HEK293 (cell line): ENCODE results near the gene SRSF12.

Experiments
- CTCF ChIA-PET: fragments of 350-600 bp; formaldehyde crosslinking; extraction: SDS; loops from one replicate; lab custom pipeline; 2021; ENCODE audit warnings: antibody characterized with exemption; lab: Yijun Ruan, JAX
- POLR2A ChIA-PET: fragments of 300-600 bp; formaldehyde crosslinking; extraction: SDS; loops from one replicate; lab custom pipeline; 2020; ENCODE audit warnings: antibody characterized with exemption, inconsistent platforms; lab: Yijun Ruan, JAX
- H3K27ac ChIP-seq: fragments of 200-500 bp; sonication (Bioruptor generic); 2 replicates; pipeline ENCODE4 v1.5.1; 2014; ENCODE audit warnings: low read depth, low read length, control low read depth, inconsistent platforms; ENCODE audit errors: extremely low read depth
- H3K36me3 ChIP-seq, 2 experiments: fragments of 200-500 bp in 1 of 2; sonication (Bioruptor generic) in 1 of 2; 1 replicate in 1 of 2; 2 replicates in 1 of 2; pipeline ENCODE4 v1.5.1; 2014 to 2017; ENCODE audit warnings: inconsistent platforms in 2 of 2, low read length in 2 of 2; ENCODE audit not compliant: control insufficient read depth in 2 of 2, insufficient read depth in 1 of 2
- H3K4me1 ChIP-seq: fragments of 200-500 bp; sonication (Bioruptor generic); 2 replicates; pipeline ENCODE4 v1.5.1; 2014; ENCODE audit warnings: mild to moderate bottlenecking, low read length, inconsistent platforms; ENCODE audit not compliant: control insufficient read depth, insufficient read depth
- H3K4me3 ChIP-seq: 2 replicates; pipeline ENCODE4 v1.5.1; 2011; ENCODE audit warnings: low read depth, mild to moderate bottlenecking, control low read depth, low read length, moderate library complexity
- H3K9me3 ChIP-seq: fragments of 200-500 bp; sonication (Bioruptor generic); 2 replicates; pipeline ENCODE4 v1.5.1; 2014; ENCODE audit warnings: low read depth, low read length, inconsistent platforms; ENCODE audit not compliant: control insufficient read depth, insufficient read depth
- CTCF ChIP-seq: fragments of 450-650 bp; formaldehyde crosslinking; IDR thresholded peaks from 2 replicates; pipeline ENCODE4 v1.5.1; 2016; ENCODE audit warnings: missing biosample characterization, missing genetic modification characterization
- EGR2 ChIP-seq: fragments of 450-650 bp; formaldehyde crosslinking; IDR thresholded peaks from 2 replicates; pipeline ENCODE4 v1.5.1; 2016; ENCODE audit warnings: low read depth, missing biosample characterization, missing genetic modification characterization
- GLI4 ChIP-seq: fragments of 450-650 bp; formaldehyde crosslinking; IDR thresholded peaks from 2 replicates; pipeline ENCODE4 v1.5.1; 2016; ENCODE audit warnings: missing biosample characterization, missing genetic modification characterization
- KLF10 ChIP-seq: fragments of 450-650 bp; IDR thresholded peaks from 2 replicates; pipeline ENCODE4 v1.5.1; 2018; ENCODE audit warnings: missing biosample characterization, mild to moderate bottlenecking, missing genetic modification characterization
- PRDM2 ChIP-seq: fragments of 450-650 bp; formaldehyde crosslinking; IDR thresholded peaks from 2 replicates; pipeline ENCODE4 v1.5.1; 2016; ENCODE audit warnings: missing biosample characterization, missing genetic modification characterization, borderline replicate concordance
- SP3 ChIP-seq: fragments of 450-650 bp; formaldehyde crosslinking; IDR thresholded peaks from 2 replicates; pipeline ENCODE4 v1.5.1; 2016; ENCODE audit warnings: missing biosample characterization, missing genetic modification characterization
- ZNF157 ChIP-seq: fragments of 450-650 bp; formaldehyde crosslinking; IDR thresholded peaks from 2 replicates; pipeline ENCODE4 v1.5.1; 2016; ENCODE audit warnings: missing biosample characterization, missing genetic modification characterization
- ZNF394 ChIP-seq: fragments of 450-650 bp; formaldehyde crosslinking; IDR thresholded peaks from 2 replicates; pipeline ENCODE4 v1.5.1; 2016; ENCODE audit warnings: missing biosample characterization, missing genetic modification characterization, mild to moderate bottlenecking, moderate library complexity, borderline replicate concordance
- ZNF585B ChIP-seq: fragments of 450-650 bp; formaldehyde crosslinking; IDR thresholded peaks from 2 replicates; pipeline ENCODE4 v1.5.1; 2016; ENCODE audit warnings: missing biosample characterization, missing genetic modification characterization
- ZNF596 ChIP-seq: fragments of 450-650 bp; IDR thresholded peaks from 2 replicates; pipeline ENCODE4 v1.5.0; 2018; ENCODE audit warnings: missing biosample characterization, mild to moderate bottlenecking, missing genetic modification characterization, moderate library complexity
- ZNF600 ChIP-seq: fragments of 450-650 bp; formaldehyde crosslinking; IDR thresholded peaks from 2 replicates; pipeline ENCODE4 v1.5.1; 2016; ENCODE audit warnings: missing biosample characterization, missing genetic modification characterization
- ZNF639 ChIP-seq: fragments of 450-650 bp; formaldehyde crosslinking; IDR thresholded peaks from 2 replicates; pipeline ENCODE4 v1.5.1; 2016; ENCODE audit warnings: missing biosample characterization, missing genetic modification characterization
- ZNF660 ChIP-seq: fragments of 450-650 bp; IDR thresholded peaks from 2 replicates; pipeline ENCODE4 v1.5.1; 2018; ENCODE audit warnings: missing biosample characterization, mild to moderate bottlenecking, missing genetic modification characterization
- ZNF664 ChIP-seq: fragments of 450-650 bp; formaldehyde crosslinking; IDR thresholded peaks from 2 replicates; pipeline ENCODE4 v1.5.1; 2016; ENCODE audit warnings: missing biosample characterization, missing genetic modification characterization
- TF ChIP-seq, protein P1 (sequence below): fragments of 450-650 bp; formaldehyde crosslinking; IDR thresholded peaks from 2 replicates; pipeline ENCODE4 v1.5.1; 2016; ENCODE audit warnings: missing biosample characterization, missing genetic modification characterization
- TF ChIP-seq, protein P2 (sequence below): fragments of 450-650 bp; formaldehyde crosslinking; IDR thresholded peaks from 2 replicates; pipeline ENCODE4 v1.5.1; 2016; ENCODE audit warnings: missing biosample characterization, missing genetic modification characterization

SRSF12 gene

DNA sequence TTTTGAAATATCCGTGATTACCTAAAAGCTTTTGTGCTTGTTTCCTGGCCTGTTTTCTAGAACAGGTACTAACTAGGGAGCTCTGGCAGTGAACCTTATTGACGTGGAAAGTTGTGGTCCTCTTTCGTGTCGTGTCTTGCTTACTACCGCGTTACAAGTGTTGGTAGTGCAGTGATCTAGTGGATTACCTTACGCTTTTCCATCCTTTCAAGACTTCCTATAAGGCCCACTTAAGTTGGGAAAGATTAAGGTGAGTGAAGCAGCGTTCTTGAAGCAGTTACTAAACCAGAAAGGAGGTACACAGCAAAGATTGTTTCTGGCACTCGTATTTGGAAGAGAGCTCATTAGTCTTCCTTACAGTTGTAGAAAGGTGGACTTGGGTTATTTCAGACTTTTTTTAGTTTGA lies 35.4 kb downstream of the SRSF12 start:
- CTCF ChIA-PET = interaction anchor here (0.9 to 3.2 kb wide), 2 partner anchors 99 to 528 kb away, joined by 3 to 19 read pairs; no protein-coding TSS in a partner anchor
- Histone ChIP-seq H3K36me3 (peaks cover 28 to 40% of the 10 kb centered on the region in 2 experiments), H3K4me1 (peaks cover 9% of the 10 kb centered on the region; the same call in 1 of the 2 replicates)
- TF ChIP-seq ZNF394 (tag by site-specific recombination) (peak; percentile 32; the same call in 1 of the 2 replicates), ZNF600 (no peak), ZNF596 (no peak), ZNF664 (tag by site-specific recombination) (0 out of 2 replicates have a peak, but pooled peaks have one; percentile 5)
- TF ChIP-seq, all 188 proteins: peak for 2
- H3K9me3 ChIP-seq = no peaks in the 10 kb centered on the region
- POLR2A ChIA-PET = interaction anchor here (0.6 to 10.4 kb wide), 5 partner anchors 30 to 270 kb away, joined by 3 to 84 read pairs (median 6); partner anchors contain the start of genes SRSF12 and UBE2J1
- peak overlapping the region; percentile 99 for H3K4me3 ChIP-seq
- H3K27ac ChIP-seq = peak overlapping the region; percentile 96

DNA sequence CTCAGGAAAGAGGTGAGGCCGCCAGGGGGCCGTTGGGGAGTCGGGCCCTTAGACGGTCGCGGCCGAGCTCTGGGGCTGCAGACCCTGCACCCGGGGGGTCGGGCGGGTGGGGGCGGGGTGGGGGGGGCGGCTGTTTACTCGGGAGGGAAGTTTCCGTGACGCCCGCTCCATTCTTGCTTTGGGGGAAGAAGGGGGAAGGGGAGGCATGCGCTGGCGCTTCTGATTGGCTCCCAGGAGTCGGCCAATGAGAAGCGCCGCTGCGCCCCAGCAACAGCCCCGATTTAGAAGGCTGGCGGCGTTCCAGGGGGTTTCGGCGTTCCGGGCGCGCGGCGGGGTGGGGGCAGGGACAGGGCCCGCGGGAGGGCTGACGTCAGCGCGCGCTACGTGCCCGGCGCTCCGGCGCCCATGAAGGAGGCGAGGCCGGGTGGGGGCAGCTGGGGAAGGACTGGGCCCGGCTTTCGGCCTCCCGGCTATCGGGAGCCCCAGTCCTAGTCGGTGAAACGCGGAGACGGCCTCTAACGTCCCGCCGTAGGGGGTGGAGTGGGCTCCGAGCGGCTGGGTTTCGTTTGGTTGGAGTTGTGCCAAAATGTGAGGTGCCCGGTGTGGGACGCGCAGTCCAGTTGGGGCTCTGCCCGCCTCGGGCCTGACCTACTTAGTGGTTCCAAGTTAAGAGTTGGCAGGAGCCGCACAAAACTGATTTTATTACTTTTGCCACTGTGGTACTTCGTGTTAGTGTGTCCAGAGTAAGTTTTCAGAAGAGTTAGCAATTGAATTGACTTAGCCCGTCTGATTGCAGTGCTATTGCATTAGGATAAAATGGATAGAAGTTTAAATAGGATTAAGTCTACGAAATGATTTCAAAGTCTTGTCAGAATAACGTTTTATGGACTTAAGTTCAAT lies 36.2 kb downstream of the SRSF12 start:
- Histone ChIP-seq H3K4me3 (peak overlapping the region; percentile 99), H3K9me3 (no peaks in the 10 kb centered on the region), H3K4me1 (peaks cover 9% of the 10 kb centered on the region; the same call in 1 of the 2 replicates), H3K36me3 (peaks cover 28 to 40% of the 10 kb centered on the region in 2 experiments), H3K27ac (peak overlapping the region; percentile 99)
- ChIA-PET POLR2A (interaction anchor here (1.0 to 10.4 kb wide), 16 partner anchors 10 to 748 kb away, joined by 4 to 84 read pairs (median 12); partner anchors contain the start of genes CASP8AP2, PM20D2, RNGTT and SRSF12), CTCF (interaction anchor here (0.7 to 1.9 kb wide), 2 partner anchors 98 to 1143 kb away, joined by 3 to 13 read pairs; no protein-coding TSS in a partner anchor)
- TF ChIP-seq GLI4 (peak; percentile 84; the same call in 1 of the 2 replicates), EGR2 (tag by site-specific recombination) (peak; percentile 61), ZNF157 (tag by site-specific recombination) (no peak), SP3 (tag by site-specific recombination) (peak; percentile 63), PRDM2 (tag by site-specific recombination) (no peak), KLF10 (tag by site-specific recombination) (peak; percentile 88), ZNF585B (no peak), ZNF660 (tag by site-specific recombination) (peak; percentile 85), ZNF639 (tag by site-specific recombination) (peak; percentile 40; the same call in 1 of the 2 replicates), CTCF (peak; percentile 30; the same call in 1 of the 2 replicates)
- TF ChIP-seq, protein P1, sequence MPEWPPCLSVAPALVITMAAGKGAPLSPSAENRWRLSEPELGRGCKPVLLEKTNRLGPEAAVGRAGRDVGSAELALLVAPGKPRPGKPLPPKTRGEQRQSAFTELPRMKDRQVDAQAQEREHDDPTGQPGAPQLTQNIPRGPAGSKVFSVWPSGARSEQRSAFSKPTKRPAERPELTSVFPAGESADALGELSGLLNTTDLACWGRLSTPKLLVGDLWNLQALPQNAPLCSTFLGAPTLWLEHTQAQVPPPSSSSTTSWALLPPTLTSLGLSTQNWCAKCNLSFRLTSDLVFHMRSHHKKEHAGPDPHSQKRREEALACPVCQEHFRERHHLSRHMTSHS (tag by site-specific recombination) = no peak
- TF ChIP-seq, protein P2, sequence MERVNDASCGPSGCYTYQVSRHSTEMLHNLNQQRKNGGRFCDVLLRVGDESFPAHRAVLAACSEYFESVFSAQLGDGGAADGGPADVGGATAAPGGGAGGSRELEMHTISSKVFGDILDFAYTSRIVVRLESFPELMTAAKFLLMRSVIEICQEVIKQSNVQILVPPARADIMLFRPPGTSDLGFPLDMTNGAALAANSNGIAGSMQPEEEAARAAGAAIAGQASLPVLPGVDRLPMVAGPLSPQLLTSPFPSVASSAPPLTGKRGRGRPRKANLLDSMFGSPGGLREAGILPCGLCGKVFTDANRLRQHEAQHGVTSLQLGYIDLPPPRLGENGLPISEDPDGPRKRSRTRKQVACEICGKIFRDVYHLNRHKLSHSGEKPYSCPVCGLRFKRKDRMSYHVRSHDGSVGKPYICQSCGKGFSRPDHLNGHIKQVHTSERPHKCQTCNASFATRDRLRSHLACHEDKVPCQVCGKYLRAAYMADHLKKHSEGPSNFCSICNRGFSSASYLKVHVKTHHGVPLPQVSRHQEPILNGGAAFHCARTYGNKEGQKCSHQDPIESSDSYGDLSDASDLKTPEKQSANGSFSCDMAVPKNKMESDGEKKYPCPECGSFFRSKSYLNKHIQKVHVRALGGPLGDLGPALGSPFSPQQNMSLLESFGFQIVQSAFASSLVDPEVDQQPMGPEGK = peak; percentile 99
